IMR-90 (cell line): ENCODE results near the gene SOSTDC1. TPM values are rescaled to one million over a fixed set of nuclear protein-coding genes. Genes with fewer than 3 reads are reported as not detected.

Experiments used
- ATAC-seq: fragments of 200-7000 bp; cut with Tn5 transposase; 2 replicates; pipeline ENCODE4 v1.9.1; 2020; ENCODE audit warnings: low read depth, mild to moderate bottlenecking, moderate library complexity
- BruUV-seq: library from RNA; stranded (reverse); fragments of 400-500 nt; replicated peaks from 2 replicates; lab custom pipeline; 2021; lab: Mats Ljungman, UMichigan
- CTCF ChIA-PET: fragments of 300-600 bp; formaldehyde crosslinking; extraction: SDS; loops from one replicate; lab custom pipeline; 2021; ENCODE audit warnings: antibody characterized with exemption; lab: Yijun Ruan, JAX
- POLR2A ChIA-PET: fragments of 300-600 bp; sonication (Branson Sonifier 250); formaldehyde crosslinking; loops from one replicate; lab custom pipeline; 2022; ENCODE audit warnings: antibody characterized with exemption; ENCODE audit not compliant: unreplicated experiment; lab: Charles Lee
- DNase-seq: peaks from one replicate; pipeline ENCODE4 v3.0.0; 2013
- H2AFZ ChIP-seq: replicated peaks from 2 replicates; pipeline ENCODE3; 2013; ENCODE audit warnings: low read length, mild to moderate bottlenecking; ENCODE audit not compliant: poor library complexity
- H2AK5ac ChIP-seq: 2 replicates; pipeline ENCODE4 v1.6.1; 2013; ENCODE audit warnings: low read depth, low read length, inconsistent platforms
- H2AK9ac ChIP-seq: replicated peaks from 2 replicates; pipeline ENCODE3; 2013; ENCODE audit warnings: mild to moderate bottlenecking, low read depth, low read length, moderate library complexity; ENCODE audit not compliant: poor library complexity
- H2BK120ac ChIP-seq: 2 replicates; pipeline ENCODE4 v1.6.1; 2013; ENCODE audit warnings: low read depth, low read length, inconsistent platforms
- H2BK15ac ChIP-seq: 3 replicates; pipeline ENCODE4 v1.6.1; 2013; ENCODE audit warnings: low read depth, low read length, inconsistent platforms
- H2BK20ac ChIP-seq: 2 replicates; pipeline ENCODE4 v1.6.1; 2013; ENCODE audit warnings: low read depth, mild to moderate bottlenecking, inconsistent platforms, low read length, moderate library complexity
- H2BK5ac ChIP-seq: 2 replicates; pipeline ENCODE4 v1.6.1; 2013; ENCODE audit warnings: mild to moderate bottlenecking, low read depth, low read length, inconsistent platforms; ENCODE audit not compliant: poor library complexity, severe bottlenecking
- H3K14ac ChIP-seq: replicated peaks from 2 replicates; pipeline ENCODE4 v1.6.1; 2013; ENCODE audit warnings: low read depth, low read length, inconsistent platforms
- H3K18ac ChIP-seq: 2 replicates; pipeline ENCODE4 v1.6.1; 2013; ENCODE audit warnings: low read depth, low read length, control low read depth
- H3K23ac ChIP-seq: 2 replicates; pipeline ENCODE4 v1.6.1; 2013; ENCODE audit warnings: low read depth, low read length, inconsistent platforms
- H3K27ac ChIP-seq: 2 replicates; pipeline ENCODE4 v1.5.1; 2013; ENCODE audit warnings: mild to moderate bottlenecking, control low read depth, low read length; ENCODE audit not compliant: insufficient read depth
- H3K27me3 ChIP-seq: 2 replicates; pipeline ENCODE4 v1.6.1; 2013; ENCODE audit warnings: low read length; ENCODE audit not compliant: control insufficient read depth, insufficient read depth
- H3K36me3 ChIP-seq: 2 replicates; pipeline ENCODE4 v1.6.1; 2013; ENCODE audit warnings: low read length, mixed read lengths; ENCODE audit not compliant: control insufficient read depth, insufficient read depth
- H3K4ac ChIP-seq: 2 replicates; pipeline ENCODE4 v1.6.1; 2013; ENCODE audit warnings: low read depth, low read length, inconsistent platforms
- H3K4me1 ChIP-seq: 2 replicates; pipeline ENCODE4 v1.6.1; 2013; ENCODE audit warnings: low read length, mixed read lengths; ENCODE audit not compliant: control insufficient read depth, insufficient read depth
- H3K4me2 ChIP-seq: 2 replicates; pipeline ENCODE4 v1.6.1; 2013; ENCODE audit warnings: low read depth, mild to moderate bottlenecking, control low read depth, low read length, moderate library complexity
- H3K4me3 ChIP-seq: 2 replicates; pipeline ENCODE4 v1.5.1; 2013; ENCODE audit warnings: low read depth, mild to moderate bottlenecking, control low read depth, low read length, moderate library complexity; ENCODE audit not compliant: insufficient read depth
- H3K56ac ChIP-seq: 2 replicates; pipeline ENCODE4 v1.6.1; 2013; ENCODE audit warnings: low read length, inconsistent platforms; ENCODE audit not compliant: insufficient read depth; ENCODE audit errors: extremely low read depth
- H3K79me1 ChIP-seq, 2 experiments: 2 replicates each; pipeline ENCODE4 v1.6.1; 2013; ENCODE audit warnings: low read length in 2 of 2, inconsistent platforms in 1 of 2, low read depth in 1 of 2
- H3K9ac ChIP-seq: 2 replicates; pipeline ENCODE4 v1.6.1; 2013; ENCODE audit warnings: low read depth, low read length, control low read depth
- H3K9me1 ChIP-seq: 2 replicates; pipeline ENCODE4 v1.6.1; 2013; ENCODE audit warnings: low read length, inconsistent platforms; ENCODE audit not compliant: insufficient read depth
- H3K9me3 ChIP-seq: 2 replicates; pipeline ENCODE4 v1.6.1; 2013; ENCODE audit warnings: low read length; ENCODE audit not compliant: control insufficient read depth, insufficient read depth
- H4K20me1 ChIP-seq: 2 replicates; pipeline ENCODE4 v1.6.1; 2013; ENCODE audit warnings: low read length, inconsistent platforms; ENCODE audit not compliant: insufficient read depth
- H4K5ac ChIP-seq: 2 replicates; pipeline ENCODE4 v1.6.1; 2013; ENCODE audit warnings: mild to moderate bottlenecking, low read depth, low read length, control low read depth
- H4K8ac ChIP-seq, 2 experiments: 2 replicates each; pipeline ENCODE4 v1.6.1; 2013; ENCODE audit warnings: low read depth in 2 of 2, low read length in 2 of 2, control low read depth in 1 of 2, inconsistent platforms in 1 of 2
- H4K91ac ChIP-seq: 2 replicates; pipeline ENCODE4 v1.6.1; 2013; ENCODE audit warnings: low read depth, low read length, inconsistent platforms; ENCODE audit not compliant: insufficient read depth
- BHLHE40 ChIP-seq: fragments of 150-350 bp; IDR thresholded peaks from 2 replicates; pipeline ENCODE4 v1.6.1; 2016; ENCODE audit warnings: mild to moderate bottlenecking, low read depth, low read length
- CEBPB ChIP-seq: IDR thresholded peaks from 2 replicates; pipeline ENCODE4 v1.6.1; 2012; ENCODE audit warnings: low read depth, low read length, improper control_type of control experiment
- CHD1 ChIP-seq: IDR thresholded peaks from 2 replicates; pipeline ENCODE4 v1.6.1; 2012; ENCODE audit warnings: low read depth, low read length, improper control_type of control experiment
- MAFK ChIP-seq: IDR thresholded peaks from 2 replicates; pipeline ENCODE4 v1.6.1; 2012; ENCODE audit warnings: low read depth, low read length, improper control_type of control experiment
- MAZ ChIP-seq: IDR thresholded peaks from 2 replicates; pipeline ENCODE4 v1.6.1; 2012; ENCODE audit warnings: low read depth, mild to moderate bottlenecking, low read length, improper control_type of control experiment, moderate library complexity, borderline replicate concordance
- MXI1 ChIP-seq: IDR thresholded peaks from 2 replicates; pipeline ENCODE4 v1.6.1; 2012; ENCODE audit warnings: low read depth, mild to moderate bottlenecking, low read length, moderate library complexity, borderline replicate concordance
- RAD21 ChIP-seq: IDR thresholded peaks from 2 replicates; pipeline ENCODE4 v1.6.1; 2012; ENCODE audit warnings: low read length, improper control_type of control experiment
- RCOR1 ChIP-seq: IDR thresholded peaks from 2 replicates; pipeline ENCODE4 v1.6.1; 2012; ENCODE audit warnings: mild to moderate bottlenecking, low read length, improper control_type of control experiment; ENCODE audit not compliant: insufficient replicate concordance
- RFX5 ChIP-seq: IDR thresholded peaks from 2 replicates; pipeline ENCODE4 v1.8.0; 2012; ENCODE audit warnings: low read depth, mild to moderate bottlenecking, low read length, moderate library complexity
- SMC3 ChIP-seq: fragments of 150-350 bp; IDR thresholded peaks from 2 replicates; pipeline ENCODE4 v1.6.1; 2016; ENCODE audit warnings: low read depth, mild to moderate bottlenecking, antibody characterized with exemption, low read length, moderate library complexity
- WGBS, 2 experiments: methylation state at CpG; one replicate each; pipeline versions ENCODE4 v1.1.5 to v1.1.7; 2013; ENCODE audit warnings: missing lambda C conversion rate in 2 of 2; ENCODE audit not compliant: insufficient read length in 1 of 2; ENCODE audit errors: extremely low coverage in 2 of 2; 5-methylcytosine and 5-hydroxymethylcytosine counted together
- dilution Hi-C: fragments of 300-500 bp; cut with HindIII; formaldehyde crosslinking; loops from one replicate; pipeline ENCODE4 v1.14.3; 2018; ENCODE audit warnings: low sequenced_read_pairs; ENCODE audit not compliant: unreplicated experiment
- in situ Hi-C: fragments of 300-500 bp; cut with MboI; formaldehyde crosslinking; loops from 3 replicates; pipeline ENCODE4 v1.14.3; 2019; ENCODE audit warnings: low sequenced_read_pairs, inconsistent platforms, mixed read lengths
- intact Hi-C: fragments of 100-400 bp; cut with micrococcal nuclease; formaldehyde crosslinking; loops from 2 replicates; pipeline ENCODE4 v1.10.0; 2022
- polyA plus RNA-seq, 3 experiments: library from polyadenylated mRNA; depleted of rRNA; stranded (reverse); fragments of >200 nt; gene quantifications; 2 replicates each; pipeline ENCODE4 v1.2.3, GENCODE V29; 2012; ENCODE audit warnings: low replicate concordance in 1 of 3
- total RNA-seq: library from RNA; depleted of rRNA; stranded (reverse); fragments of >200 nt; gene quantifications from 2 replicates; pipeline ENCODE4 v1.2.3, GENCODE V29; 2012
- TF ChIP-seq, protein P1 (sequence below): fragments of 150-350 bp; IDR thresholded peaks from 2 replicates; pipeline ENCODE4 v1.6.1; 2016; ENCODE audit warnings: low read depth, mild to moderate bottlenecking, low read length, moderate library complexity, borderline replicate concordance
- TF ChIP-seq, protein P2 (sequence below): fragments of 150-350 bp; IDR thresholded peaks from 2 replicates; pipeline ENCODE4 v1.6.1; 2017; ENCODE audit warnings: mild to moderate bottlenecking, antibody characterized with exemption, low read length, low read depth

SOSTDC1 gene
- total and polyA plus RNA-seq, 2 of the 4 experiments (the other 2 are of a cell fraction) = 0.07 TPM; not detected in 1

GRCh38 chr7:16446508-16446907, 19.0 kb downstream of the SOSTDC1 start:
- H3K4ac ChIP-seq = no peak overlapping the region
- no peak for TF ChIP-seq RFX5
- TF ChIP-seq CHD1 = no peak
- TF ChIP-seq SMC3 = no peak
- TF ChIP-seq RAD21 = no peak
- TF ChIP-seq, protein P1, sequence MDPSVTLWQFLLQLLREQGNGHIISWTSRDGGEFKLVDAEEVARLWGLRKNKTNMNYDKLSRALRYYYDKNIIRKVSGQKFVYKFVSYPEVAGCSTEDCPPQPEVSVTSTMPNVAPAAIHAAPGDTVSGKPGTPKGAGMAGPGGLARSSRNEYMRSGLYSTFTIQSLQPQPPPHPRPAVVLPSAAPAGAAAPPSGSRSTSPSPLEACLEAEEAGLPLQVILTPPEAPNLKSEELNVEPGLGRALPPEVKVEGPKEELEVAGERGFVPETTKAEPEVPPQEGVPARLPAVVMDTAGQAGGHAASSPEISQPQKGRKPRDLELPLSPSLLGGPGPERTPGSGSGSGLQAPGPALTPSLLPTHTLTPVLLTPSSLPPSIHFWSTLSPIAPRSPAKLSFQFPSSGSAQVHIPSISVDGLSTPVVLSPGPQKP = no peak
- TF ChIP-seq RCOR1 = no peak
- TF ChIP-seq, protein P2, sequence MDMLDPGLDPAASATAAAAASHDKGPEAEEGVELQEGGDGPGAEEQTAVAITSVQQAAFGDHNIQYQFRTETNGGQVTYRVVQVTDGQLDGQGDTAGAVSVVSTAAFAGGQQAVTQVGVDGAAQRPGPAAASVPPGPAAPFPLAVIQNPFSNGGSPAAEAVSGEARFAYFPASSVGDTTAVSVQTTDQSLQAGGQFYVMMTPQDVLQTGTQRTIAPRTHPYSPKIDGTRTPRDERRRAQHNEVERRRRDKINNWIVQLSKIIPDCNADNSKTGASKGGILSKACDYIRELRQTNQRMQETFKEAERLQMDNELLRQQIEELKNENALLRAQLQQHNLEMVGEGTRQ = no peak
- no peak for TF ChIP-seq MAFK
- no peak for TF ChIP-seq MXI1
- TF ChIP-seq BHLHE40 = no peak
- no peak for TF ChIP-seq CEBPB
- no peak for TF ChIP-seq MAZ
- BruUV-seq = no TSS peak
- H3K27me3 ChIP-seq = no peaks in the 10 kb centered on the region
- dilution Hi-C loops (no loop called here), intact Hi-C loops (no loop called here), in situ Hi-C loops (no loop called here)
- H2AK9ac ChIP-seq = no peak overlapping the region
- peaks cover 3% of the 10 kb centered on the region for H3K9me1 ChIP-seq
- no peak overlapping the region for H3K14ac ChIP-seq
- H4K20me1 ChIP-seq = no peaks in the 10 kb centered on the region
- no peak overlapping the region for H3K9ac ChIP-seq
- ChIA-PET POLR2A (no interaction called here), CTCF (interaction anchor here (0.6 kb wide), 1 partner anchor 853 kb away, joined by 3 read pairs; no protein-coding TSS in a partner anchor)
- peaks cover 3% of the 10 kb centered on the region; the same call in 1 of the 2 replicates for H3K4me1 ChIP-seq
- no peak overlapping the region for H2BK15ac ChIP-seq
- H2BK120ac ChIP-seq = no peak overlapping the region
- H4K8ac ChIP-seq = no peak overlapping the region
- no peak overlapping the region for H2BK20ac ChIP-seq
- WGBS, 2 experiments = no CpG with 5 or more reads among the region's 1 CpG
- H3K18ac ChIP-seq = no peak overlapping the region
- no peaks in the 10 kb centered on the region for H3K9me3 ChIP-seq
- ATAC-seq (no peak), DNase-seq (no peak)
- H3K56ac ChIP-seq = no peak overlapping the region
- H3K23ac ChIP-seq = no peak overlapping the region
- H3K4me2 ChIP-seq = no peak overlapping the region
- no peak overlapping the region for H3K27ac ChIP-seq
- no peak overlapping the region for H3K4me3 ChIP-seq
- no peak overlapping the region for H4K5ac ChIP-seq
- H3K36me3 ChIP-seq = no peaks in the 10 kb centered on the region
- H2AK5ac ChIP-seq = no peak overlapping the region
- H2AFZ ChIP-seq = no peak overlapping the region
- H4K91ac ChIP-seq = no peak overlapping the region
- H2BK5ac ChIP-seq = no peak overlapping the region
- H3K79me1 ChIP-seq = no peaks in the 10 kb centered on the region
